Purkinje cell (primary cell): ENCODE results near the gene ZIC5. TPM values are rescaled to one million over a fixed set of nuclear protein-coding genes. Genes with fewer than 3 reads are reported as not detected.

Source experiments
- polyA plus RNA-seq: library from polyadenylated mRNA; unstranded; fragments of >200 nt; fragmentation: Nextera tagmentation; gene quantifications from 2 replicates; pipeline ENCODE4 v1.2.1, GENCODE V29; 2014

Gene ZIC5
- 1.9 and 2.6 TPM in 2 replicates for polyA plus RNA-seq

GRCh38 chr13:99971576-99972189, at the start of gene ZIC5:
ZIC5 (minus strand) TSS chr13:99971767; CDS start chr13:99971603, 164 bp downstream.

GRCh38 chr13:99981735-99982035, 10.1 kb upstream of the ZIC5 start, which contains the start of gene ZIC2:
ZIC2 (plus strand) TSS chr13:99981784; CDS start chr13:99982065, 281 bp downstream.

Other genes starting within 250 kb of the ZIC5 start
- gene ZIC2, start 10.0 kb upstream of the ZIC5 start, polyA plus RNA-seq: 12.1 and 16.0 TPM in 2 replicates
- 50.7 and 51.2 TPM in 2 replicates for gene PCCA, start 117.3 kb upstream of the ZIC5 start, polyA plus RNA-seq